ENCODE data around the gene SRRT.
"Not testable (repeated sequence)": the region's sequence is repeated elsewhere in the genome, so short reads cannot be mapped to it uniquely, and the experiment has no call there.

The SRRT gene

DNA sequence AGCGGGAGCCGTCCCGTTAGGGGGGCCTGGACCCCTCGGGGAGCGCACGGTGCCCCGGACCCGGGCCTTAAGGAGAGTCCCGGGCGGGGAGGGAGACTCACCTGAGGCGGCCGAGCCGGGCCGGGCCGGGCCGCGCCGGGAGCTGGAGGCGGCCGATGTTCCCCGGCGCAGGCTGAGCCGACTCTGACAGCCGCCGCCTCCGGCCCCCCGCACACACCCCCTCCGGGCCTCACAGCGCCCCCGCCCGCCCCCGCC, 20.7 kb downstream of the SRRT start, which contains the start of gene ACHE:
Gene ACHE, minus strand, starts transcription at position 188 of the 255 bp plus-strand sequence. CDS start 1,656 bp downstream, outside the sequence.
- DNase-seq: no peak

DNA sequence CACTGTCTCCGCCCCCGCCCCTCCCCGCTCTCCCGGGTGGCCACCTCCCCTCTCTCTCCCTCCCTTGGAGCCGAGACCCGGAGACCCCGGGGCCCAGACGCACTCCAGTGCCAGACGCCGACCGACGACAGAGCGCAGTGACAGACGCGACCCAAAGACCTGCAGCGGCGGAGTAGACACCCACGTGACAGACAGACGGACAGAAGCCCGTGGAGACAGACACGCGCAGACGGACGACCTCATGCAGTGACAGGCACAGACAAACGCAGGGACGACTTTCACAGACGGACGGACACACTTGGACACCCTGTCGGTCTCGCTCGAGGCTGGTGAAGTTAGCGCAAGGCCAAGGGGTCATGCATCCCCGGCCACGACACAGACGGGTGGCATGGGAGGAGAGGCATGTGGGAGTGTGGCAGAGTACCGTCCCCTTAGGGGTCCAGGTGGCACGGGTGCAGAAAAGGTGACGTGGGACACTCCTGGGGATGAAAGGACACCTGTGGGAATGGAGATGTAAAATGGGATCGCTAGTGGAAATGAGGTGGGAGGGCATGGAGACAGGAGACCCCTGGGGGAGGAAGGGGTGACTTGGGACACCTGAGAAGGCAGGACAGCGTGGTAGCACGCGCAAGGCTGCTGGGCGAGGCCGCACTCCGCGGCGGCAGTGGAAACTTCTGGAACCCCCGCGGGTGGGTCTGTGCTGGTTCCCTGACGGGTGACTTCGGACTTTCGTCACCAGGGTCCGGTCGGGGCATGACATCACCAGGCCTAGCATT, 21.2 kb downstream of the SRRT start:
- DNase-seq: peak; percentile 73

DNA sequence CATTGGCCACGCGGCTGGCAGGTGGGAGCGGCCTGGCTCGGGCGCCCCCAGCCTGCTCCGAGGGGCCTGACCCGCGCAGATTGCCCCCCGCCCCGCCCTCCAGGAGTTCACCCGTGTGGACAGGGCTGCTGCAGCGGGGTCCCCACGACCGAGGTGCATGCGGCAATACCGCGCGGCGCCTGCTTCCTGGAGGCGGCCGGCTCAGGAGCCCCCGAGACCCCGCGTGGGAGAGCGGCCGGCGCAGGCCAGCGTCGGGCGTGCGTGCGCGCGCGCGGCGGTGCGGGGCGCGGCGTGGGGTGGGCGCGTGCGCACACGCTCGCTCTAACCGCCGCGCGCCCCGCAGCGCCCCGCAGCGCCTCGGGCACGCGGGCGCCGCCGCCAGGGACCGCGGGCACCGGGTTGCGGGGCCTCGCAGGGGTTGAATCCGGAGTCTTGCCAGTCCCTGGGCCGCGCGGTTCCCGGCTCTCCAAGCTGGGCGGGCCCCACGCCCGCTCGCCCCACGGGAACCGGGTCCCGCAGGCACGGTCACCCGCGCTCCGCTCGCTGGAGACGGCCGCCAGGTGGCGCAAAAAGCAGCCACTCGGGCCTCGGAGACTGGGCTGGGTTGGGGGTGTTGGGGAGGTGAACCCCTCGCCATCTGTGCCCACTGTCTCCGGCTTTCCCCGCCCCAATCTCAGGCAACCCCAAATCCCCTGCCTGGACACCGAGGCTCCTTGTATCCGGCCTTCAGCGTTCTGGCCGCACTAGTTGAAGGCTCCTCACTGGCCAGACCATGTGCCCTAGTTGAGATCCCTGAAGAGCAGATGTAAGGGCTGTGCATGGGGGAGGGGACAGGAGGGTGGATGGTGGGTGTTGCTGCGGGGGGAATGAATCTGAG, 22.1 kb downstream of the SRRT start:
- DNase-seq: peak; percentile 35

DNA sequence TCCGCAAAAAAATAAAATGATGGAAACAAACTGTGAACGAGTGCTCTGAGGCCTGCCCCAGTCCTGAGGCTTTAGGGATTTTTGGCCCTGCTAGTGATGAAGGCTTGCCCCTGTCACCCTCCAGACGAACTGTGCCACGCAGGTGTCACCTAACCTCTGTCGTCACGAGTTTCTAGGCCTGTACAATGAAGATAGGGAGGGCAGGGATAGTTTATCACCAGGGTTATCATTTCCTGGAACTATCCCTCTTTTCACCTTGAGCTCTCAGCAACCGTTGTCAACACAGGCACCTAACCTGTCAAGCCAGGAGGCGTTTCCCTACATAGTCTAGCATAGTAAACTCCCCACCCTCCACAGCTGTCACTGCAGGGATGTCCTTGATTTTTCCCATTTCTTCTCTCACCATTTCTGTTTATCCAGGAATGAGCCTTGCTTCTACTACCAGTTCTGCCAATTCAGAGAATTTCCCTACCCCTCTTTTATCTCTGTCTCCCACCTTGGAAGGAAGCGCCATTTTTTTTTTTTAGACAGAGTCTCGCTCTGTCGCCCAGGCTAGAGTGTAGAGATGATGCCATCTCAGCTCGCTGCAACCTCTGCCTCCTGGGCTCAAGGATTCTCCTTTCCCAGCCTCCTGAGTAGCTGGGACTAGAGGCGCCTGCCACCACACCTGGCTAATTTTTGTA, 23.0 kb downstream of the SRRT start:
- DNase-seq: peak; percentile 81

DNA sequence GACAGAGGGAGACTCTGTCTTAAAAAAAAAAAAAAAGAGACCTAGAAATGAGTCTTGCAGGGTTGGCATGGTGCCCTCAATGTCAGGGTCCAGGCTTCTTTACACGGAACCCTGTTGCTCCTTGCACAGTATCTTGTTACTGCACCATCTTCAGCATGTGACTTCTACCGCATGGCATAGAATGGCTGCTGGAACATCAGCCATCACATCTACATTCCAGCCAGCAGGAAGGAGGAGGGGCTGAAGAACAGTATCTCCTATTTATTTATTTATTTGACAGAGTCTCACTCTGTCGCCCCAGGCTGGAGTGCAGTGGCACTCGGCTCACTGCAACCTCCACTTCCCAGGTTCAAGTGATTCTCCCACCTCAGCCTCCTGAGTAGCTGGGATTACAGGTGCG, 24.5 kb downstream of the SRRT start:
- DNase-seq: no peak

DNA sequence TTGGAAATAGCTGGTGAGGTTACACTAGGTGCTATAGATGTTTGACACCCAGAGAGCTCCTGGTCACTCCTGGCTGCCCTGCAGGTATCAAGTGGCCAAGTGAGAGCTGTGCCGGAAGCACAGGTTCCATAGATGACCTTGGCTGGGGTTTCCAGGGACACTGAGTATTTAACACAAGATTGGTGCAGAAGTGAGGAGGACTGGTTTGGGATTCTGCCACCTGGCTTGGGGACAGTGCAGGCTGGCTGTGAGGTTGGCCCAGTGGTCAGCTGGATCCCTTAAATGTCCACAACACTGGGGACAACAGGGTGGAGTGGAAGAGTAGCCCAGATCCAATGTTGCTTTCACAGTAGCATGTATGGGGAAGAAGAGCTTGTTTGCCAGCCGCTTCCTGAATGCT, 26.1 kb downstream of the SRRT start:
- DNase-seq: no peak

DNA sequence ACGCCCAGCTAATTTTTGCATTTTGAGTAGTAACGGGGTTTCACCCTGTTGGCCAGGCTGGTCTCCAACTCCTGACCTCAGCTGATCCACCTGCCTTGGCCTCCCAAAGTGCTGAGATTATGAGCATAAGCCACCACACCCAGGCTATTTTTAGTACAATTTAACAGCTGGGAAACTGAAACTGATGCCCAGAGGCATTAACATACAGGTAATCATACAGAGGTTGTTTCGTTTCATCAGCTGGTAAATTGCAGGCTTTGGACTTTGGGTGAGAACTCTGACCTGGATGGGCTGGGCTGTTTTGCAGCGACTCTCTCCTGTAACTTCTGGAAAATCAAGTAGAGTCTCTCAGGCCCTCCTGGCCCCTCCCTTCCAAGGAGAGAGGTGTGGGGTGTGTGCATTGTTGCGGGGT, 27.0 kb downstream of the SRRT start:
- no peak for DNase-seq

DNA sequence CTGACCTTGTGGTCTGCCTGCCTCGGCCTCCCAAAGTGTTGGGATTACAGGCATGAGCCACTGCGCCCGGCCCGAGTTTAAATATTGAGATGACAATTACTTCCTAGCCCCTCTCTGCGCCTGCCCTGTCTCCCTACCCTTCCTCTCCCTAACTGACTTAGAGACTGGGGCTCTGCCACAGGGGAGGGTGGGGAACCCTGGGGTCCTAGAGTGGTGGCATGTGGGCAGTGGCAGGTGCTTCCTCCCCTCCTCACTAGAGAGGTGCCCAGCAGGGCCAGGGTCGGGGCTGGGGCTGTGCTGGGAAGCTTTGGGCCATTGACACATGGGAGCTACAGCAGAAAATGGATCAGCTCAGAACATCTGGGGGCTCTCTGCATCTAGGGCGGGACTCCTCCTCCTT, 27.7 kb downstream of the SRRT start:
- no peak for DNase-seq

DNA sequence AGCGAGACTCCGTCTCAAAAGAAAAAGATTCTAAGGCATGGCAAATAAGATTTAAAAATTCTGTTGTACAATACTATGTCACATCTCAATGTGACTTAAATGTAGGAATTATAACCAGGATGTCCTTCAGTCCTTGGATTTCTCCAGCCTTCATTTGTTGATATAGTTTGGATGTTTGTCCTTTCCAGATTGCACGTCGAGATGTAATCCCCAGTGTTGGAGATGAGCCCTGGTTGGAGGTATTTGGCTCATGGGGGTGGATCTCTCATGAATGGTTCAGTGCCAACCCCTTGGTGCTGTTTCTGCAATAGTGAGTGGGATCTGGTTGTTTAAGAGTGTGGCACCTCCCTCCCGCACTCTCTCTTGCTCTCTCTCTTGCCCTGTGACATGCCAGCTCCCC, 33.6 kb downstream of the SRRT start:
- DNase-seq: no peak

DNA sequence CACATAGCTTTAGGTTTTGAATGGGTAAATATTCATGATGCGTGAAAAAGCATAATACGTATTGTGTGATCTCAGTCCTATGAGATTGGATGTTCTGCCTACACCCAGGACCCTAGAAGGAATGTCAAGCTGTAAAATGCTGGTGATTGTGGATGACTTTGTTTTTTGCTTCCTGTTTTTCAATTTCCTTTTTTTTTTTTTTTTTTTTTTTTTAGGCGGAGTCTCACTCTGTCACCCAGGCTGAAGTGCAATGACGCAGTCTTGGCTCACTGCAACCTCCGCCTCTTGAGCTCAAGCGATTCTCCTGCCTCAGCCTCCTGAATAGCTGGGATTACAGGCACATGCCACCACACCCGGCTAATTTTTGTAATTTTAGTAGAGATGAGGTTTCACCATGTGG, 35.5 kb downstream of the SRRT start:
- DNase-seq: peak; percentile 20

DNA sequence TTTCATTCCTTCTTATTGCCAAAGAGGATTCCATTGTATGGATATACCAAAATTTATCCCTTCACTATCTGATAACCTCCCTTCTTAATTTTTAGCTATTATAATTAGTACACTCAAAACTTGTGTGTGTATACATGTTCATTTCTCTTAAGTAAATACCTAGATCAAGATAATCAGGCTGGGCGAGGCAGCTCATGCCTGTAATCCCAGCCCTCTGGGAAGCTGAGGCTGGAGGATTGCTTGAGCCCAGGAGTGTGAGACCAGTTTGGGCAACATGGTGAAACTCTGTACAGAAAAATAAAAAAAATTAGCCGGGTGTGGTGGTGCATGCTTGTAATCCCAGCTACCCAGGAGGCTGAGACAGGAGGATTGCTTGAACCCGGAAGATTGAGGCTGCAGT, 36.6 kb downstream of the SRRT start:
- DNase-seq: no peak

DNA sequence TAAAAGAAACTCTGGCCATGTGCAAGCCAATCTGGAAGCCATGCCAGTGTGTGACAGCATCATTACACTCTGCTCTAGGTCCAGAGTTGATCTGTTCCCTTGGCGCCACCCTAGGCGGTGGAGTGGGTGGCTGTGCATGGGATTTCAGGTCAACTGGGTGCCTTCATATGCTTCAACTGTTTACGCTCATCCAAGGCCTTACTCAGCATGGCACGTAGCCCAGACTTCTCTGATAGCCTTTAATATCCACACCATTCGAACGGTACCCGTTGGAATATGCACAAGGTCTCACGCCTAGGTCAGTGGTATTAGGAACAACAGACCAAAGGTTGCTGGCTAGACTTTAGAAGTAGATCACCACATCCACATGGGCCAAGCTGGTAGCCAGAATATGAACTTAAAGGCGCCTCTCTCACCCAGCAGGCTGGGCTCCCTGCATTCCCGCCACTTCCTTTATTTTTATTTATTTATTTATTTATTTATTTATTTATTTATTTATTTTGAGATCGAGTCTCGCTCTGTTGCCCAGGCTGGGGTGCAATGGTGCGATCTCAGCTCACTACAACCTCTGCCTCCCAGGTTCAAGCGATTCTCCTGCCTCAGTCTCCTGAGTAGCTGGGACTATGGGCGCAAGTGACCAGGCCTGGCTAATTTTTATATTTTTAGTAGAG, 39.4 kb downstream of the SRRT start:
- no peak for DNase-seq

DNA sequence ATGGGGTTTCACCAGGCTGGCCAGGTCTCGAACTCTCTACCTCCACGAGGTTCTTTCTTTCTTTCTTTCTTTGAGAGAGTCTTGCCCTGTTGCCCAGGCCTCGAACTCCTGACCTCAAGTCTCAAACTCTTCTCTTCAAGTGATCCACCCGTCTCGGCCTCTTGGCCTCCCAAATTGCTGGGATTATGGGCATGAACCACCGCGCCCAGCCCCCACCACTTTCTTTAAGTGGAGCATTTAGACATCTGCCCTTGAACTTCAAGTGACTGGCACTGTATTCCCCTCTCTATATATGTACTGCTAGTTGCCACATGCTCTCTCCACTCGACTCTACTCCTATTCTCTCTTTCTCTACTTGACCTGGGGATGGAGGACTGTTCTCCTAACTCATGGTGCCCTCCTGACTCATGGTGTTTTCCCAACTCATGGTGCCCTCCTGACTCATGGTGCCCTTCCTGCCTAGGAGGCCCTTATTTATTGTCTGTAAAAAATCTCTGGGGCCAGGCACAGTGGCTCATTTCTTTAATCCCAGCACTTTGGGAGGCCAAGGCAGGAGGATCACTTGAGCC, 40.1 kb downstream of the SRRT start:
- DNase-seq: no peak

DNA sequence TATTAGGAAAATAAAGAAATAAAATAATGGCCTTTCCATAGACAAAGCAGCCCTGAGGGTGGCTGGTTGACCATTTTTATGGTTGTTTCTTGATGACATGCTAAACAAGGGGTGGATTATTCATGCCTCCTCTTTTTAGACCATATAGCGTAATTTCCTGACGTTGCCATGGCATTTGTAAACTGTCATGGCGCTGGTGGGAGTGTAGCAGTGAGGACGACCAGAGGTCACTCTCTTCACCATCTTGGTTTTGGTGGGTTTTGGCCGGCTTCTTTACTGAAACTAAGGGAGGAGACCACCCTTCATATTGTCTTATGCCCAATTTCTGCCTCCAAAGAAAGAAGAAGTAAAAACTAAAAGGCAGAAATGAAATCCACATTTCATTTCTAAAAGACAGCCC, 44.4 kb downstream of the SRRT start:
- DNase-seq: not testable (repeated sequence)

DNA sequence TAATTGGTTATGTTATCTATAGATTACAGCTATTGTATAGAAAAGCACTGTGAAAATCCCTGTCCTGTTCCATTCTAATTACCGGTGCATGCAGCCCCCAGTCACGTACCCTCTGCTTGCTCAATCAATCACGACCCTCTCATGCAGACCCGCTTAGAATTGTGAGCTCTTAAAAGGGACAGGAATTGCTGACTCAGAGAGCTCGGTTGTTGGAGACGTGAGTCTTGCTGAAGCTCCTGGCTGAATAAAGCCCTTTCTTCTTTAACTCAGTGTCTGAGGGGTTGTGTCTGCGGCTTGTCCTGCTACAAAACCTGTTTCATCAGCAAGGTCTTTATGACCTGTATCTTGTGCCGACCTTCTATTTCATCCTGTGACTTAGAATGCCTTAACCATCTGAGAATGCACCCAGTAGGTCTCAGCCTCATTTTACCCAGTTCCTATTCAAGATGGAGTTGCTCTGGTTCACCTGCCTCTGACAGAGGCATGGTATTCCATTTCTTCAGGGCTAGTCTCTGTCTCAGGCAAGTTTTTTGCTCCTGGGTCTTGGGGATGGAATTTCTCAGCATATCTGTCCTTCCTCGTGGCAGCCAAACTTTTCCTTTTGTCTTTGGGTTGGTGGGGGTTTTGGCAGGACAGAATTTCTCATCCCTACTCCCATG, 45.0 kb downstream of the SRRT start:
- not testable (repeated sequence) for DNase-seq

DNA sequence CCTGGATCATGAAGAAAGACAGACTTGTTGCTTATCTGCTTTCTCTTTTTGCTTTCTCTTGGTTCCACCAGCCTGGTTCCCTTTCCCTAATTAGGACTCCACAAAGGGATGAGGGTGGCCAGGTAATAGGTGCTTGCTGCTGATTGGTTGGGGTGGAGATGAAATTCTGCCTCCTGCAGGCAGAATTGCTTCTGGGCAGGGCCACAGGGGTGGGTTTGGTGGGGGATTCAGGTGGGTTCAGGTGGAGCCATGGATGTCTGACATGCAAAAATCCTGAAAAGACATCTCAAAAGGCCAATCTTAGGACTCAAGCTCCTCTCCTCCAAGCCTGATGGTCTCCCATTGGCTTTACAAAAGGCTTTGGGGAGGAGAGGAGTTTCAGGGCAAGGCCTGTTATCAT, 46.1 kb downstream of the SRRT start:
- no peak for DNase-seq

DNA sequence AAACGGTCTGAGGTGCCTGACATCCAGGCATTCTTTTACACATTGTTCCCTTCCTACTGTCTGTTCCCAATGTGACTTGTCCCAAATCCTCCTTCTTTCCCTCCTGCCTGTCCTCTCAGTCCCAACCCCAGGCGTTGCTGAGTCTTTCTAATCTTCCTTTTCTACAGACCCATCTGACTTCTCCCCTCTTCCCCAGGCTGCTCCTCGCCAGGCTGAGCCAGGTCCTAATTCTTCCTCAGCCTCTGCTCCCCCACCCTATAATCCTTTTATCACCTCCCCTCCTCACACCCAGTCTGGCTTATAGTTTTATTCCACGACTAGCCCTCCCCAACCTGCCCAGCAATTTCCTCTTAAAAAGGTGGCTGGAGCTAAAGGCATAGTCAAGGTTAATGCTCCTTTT, 48.7 kb downstream of the SRRT start:
- DNase-seq: not testable (repeated sequence)

DNA sequence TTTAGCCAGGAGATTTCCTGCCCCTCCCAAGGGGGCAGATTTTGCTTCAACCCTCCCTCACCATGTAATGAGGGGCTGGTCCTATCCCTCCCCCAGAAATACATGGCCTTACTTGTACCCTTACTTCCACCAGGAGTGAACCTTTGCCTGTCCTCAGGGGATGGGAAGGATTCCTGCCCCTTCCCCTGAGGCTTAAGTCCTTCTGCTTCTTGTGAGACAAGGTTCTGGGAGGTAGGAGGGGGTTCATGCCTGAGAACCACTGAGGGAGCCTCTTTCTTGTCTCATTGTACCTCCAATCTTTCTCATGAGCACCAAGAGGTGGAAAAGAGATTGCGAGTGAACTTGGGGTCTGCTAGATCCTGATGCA, 54.9 kb downstream of the SRRT start:
- no peak for DNase-seq

DNA sequence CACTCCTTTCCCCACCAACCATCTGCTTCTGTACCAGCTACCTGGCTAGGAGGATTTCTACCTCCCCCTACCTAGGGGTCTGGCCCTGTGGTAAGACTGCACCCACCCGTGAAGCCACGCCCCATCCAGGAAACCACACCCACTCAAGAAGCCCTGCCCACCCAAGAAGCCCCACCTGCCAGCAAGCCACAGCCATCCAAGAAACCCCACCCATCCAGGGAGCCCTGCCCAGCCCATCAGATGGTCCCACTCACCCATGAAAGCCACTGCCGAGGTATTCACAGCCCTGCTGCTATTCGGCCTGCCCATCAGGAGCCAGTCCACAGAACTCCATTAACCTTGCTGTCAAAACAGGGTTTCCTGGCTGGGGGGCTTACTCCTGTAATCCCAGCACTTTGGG, 58.8 kb downstream of the SRRT start:
- no peak for DNase-seq

DNA sequence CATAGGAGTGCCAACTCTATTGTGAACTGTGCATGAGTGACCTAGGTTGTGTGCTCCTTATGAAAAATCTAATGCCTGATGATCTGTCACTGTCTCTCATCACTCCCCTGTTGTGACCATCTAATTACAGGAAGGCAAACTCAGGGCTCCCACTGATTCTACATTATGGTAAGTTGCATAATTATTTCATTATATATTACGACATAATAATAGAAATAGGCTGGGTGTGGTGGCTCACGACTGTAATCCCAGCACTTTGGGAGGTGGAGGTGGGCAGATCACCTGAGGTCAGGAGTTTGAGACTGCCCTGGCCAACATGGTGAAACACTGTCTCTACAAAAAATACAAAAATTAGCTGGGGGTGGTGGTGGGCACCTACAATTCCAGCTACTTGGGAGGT, 60.5 kb downstream of the SRRT start:
- not testable (repeated sequence) for DNase-seq

DNA sequence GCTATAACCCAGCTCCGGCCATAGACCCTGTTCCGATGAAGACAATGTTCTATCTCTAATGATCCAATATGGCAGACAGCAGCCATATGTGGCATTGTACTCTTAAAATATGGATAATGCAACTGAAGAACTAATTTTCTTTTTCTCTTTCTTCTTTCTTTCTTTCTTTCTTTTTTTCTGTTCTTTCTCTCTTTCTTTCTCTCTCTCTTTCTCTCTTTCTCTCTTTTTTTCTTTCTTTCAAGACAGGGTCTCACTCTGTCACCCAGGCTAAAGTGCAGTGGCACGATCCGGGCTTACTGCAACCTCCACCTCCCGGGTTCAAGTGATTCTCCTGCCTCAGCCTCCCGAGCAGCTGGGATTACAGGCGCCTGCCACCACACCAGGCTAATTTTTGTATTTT, 61.3 kb downstream of the SRRT start:
- not testable (repeated sequence) for DNase-seq

Measured in hematopoietic multipotent progenitor cell treated with erythropoietin and hydrocortisone succinate and interleukin-3 and kit ligand, for 8 days (in vitro differentiated cells).